VCaP (cell line): Measurements from ENCODE around the gene KIF4A.

Experiments
- H3K27ac ChIP-seq: fragments of 450-650 bp; 2 replicates; pipeline ENCODE4 v1.5.1; 2017
- CTCF ChIP-seq: fragments of 450-650 bp; conservative IDR thresholded peaks from 2 replicates; pipeline ENCODE4 v1.5.1; 2017; ENCODE audit warnings: mild to moderate bottlenecking, moderate library complexity

The KIF4A gene

DNA sequence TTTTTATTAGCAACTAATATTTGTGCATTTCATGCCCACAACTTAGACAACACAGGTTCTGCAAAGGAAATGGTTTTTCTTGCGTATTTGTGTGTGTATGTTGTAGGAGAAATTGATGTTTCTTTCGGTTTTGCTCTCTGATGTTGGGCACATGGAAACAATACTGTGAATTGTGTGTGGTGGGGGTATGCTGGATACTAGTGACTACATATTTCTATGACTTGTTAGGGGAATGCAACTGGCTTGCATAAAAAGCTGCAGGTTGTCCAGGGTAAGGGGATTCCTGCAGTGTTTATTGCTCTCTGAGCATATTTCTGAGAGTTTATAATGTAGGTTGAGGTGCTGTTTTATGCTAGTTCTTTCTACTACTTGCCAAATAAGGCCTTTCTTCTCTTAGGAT, 166.4 kb downstream of the KIF4A start:
- peak overlapping the region; percentile 93 for H3K27ac ChIP-seq

DNA sequence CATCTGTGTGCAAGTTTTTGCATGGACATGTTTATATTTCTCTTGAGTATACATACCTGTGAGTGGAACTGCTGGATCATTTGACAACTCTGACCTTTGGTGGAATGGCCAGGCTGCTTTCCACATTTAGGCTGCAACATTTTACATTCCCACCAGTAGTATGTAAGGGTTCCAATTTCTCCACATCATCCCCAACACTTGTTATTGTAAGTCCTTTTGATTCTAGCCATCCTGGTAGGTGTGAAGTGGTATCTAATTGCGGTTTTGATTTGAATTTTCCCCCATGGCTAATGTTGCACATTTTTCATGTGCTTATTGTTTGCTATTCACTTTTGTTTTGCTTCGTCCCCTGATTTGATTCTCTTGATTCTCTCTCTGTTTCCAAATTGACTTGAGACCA, 171.1 kb downstream of the KIF4A start:
- no peak overlapping the region for H3K27ac ChIP-seq

More for the DNA sequence above, 166.4 kb downstream of the KIF4A start:
- no peak for TF ChIP-seq CTCF

DNA sequence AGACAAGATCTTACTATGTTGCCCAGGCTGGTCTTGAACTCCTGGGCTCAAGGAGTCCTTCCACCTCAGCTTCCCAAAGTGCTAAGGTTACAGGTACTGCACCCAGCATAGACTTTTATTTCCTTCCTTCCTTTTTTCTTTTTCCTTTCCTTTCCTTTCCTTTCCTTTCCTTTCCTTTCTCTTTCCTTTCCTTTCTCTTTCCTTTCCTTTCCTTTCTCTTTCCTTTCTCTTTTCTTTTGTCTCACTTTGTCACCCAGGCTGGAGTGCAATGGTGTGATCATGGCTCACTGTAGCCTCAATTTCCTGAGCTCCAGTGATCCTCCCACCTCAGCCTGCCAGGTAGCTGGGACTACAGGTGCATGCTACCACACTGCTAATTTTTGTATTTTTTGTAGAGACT, 174.1 kb downstream of the KIF4A start:
- no peak for TF ChIP-seq CTCF
- H3K27ac ChIP-seq: no peak overlapping the region

More for the DNA sequence above, 171.1 kb downstream of the KIF4A start:
- TF ChIP-seq CTCF: no peak

GRCh38 chrX:70466968-70467367, 177.1 kb downstream of the KIF4A start:
- TF ChIP-seq CTCF: no peak
- H3K27ac ChIP-seq: no peak overlapping the region

DNA sequence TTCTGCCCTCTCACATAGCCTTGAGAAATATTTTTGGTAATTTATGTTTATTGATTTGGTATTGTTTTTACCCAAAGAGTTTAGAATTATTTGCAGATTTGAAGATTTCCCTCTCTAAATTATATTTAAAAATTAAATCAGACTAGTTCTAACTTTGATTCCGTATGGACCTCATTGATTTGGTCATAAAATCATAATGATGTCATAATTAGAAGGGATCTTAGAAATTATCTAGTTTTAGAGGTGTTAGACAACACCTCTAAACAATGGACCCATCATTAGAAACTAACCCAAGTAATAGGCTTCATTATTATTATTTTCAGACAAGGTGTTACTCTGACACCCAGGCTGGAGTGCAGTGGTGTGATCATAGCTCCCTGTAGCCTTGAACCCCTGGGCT, 178.8 kb downstream of the KIF4A start:
- H3K27ac ChIP-seq: no peak overlapping the region
- no peak for TF ChIP-seq CTCF
